Myocyte (in vitro differentiated cells): ENCODE measurements around the gene SCN5A. TPM values are rescaled to one million over a fixed set of nuclear protein-coding genes. Genes with fewer than 3 reads are reported as not detected.
A peak's percentile ranks its signal among the peaks of the same experiment; 100 is the strongest.

Experiments
- DNase-seq: peaks from one replicate; pipeline ENCODE4 v3.0.0-alpha.2; 2012; ENCODE audit warnings: low read depth
- total RNA-seq: library from RNA; depleted of rRNA; stranded (reverse); fragments of >200 nt; gene quantifications from 2 replicates; pipeline ENCODE4 v1.2.3, GENCODE V29; 2014

The SCN5A gene
- total RNA-seq, 1 donor from 2014 or later: 72.3 TPM

DNA sequence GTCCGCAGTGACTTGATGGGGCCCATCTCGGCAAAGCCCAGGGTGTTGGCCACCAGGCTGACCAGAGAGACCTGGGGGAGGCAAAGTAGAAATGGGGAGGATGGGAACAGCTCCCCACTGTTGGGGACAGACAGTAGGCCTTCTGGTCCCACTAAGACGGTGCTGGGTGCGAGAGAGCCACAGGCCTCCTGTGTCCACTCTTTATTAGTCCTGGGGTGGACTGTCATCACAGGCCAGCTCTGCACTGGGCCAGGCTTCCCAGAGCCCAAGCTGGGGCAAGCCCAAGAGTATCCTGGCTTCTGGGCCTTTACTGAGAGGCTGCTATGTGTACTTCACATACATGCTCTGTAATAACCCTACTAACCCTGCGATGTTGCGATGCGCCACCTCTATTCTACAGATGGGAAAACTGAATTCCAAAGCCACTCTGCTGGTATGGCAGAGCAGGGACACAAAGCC lies 87.0 kb downstream of the SCN5A start:
- DNase-seq: no peak

DNA sequence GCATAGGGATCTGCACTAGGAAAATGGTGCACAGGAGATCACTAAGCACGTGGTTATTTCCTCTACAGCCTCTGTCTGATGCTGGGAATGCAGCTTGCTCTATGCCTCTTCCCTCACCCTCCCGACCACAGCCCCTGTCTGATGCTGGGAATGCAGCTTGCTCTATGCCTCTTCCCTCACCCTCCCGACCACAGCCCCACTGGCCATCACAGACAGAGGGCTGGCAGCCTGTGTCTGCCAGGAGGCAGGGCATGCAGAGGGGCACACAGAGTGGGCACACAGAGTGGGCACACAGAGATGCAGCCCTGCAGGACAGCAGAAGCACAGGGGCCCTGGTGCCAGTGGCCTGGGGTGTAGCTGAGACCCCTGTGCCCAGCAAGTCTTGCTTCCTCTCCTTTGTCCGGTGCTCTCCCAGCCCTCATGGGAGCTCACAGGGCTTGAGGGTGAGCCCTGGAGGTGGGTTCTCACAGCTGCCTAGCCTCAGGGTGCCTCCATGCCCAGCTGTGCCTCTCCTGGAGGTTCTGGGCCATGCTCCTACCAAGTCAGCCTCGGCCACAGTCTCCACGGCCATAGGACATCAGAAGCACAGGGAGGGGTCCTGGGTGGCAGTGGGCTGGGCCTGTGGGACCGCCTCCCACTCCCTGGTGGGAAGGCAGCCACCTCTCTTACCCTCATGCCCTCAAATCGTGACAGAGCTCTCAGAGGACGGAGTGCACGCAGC lies 87.6 kb downstream of the SCN5A start:
- DNase-seq: peak; percentile 86

DNA sequence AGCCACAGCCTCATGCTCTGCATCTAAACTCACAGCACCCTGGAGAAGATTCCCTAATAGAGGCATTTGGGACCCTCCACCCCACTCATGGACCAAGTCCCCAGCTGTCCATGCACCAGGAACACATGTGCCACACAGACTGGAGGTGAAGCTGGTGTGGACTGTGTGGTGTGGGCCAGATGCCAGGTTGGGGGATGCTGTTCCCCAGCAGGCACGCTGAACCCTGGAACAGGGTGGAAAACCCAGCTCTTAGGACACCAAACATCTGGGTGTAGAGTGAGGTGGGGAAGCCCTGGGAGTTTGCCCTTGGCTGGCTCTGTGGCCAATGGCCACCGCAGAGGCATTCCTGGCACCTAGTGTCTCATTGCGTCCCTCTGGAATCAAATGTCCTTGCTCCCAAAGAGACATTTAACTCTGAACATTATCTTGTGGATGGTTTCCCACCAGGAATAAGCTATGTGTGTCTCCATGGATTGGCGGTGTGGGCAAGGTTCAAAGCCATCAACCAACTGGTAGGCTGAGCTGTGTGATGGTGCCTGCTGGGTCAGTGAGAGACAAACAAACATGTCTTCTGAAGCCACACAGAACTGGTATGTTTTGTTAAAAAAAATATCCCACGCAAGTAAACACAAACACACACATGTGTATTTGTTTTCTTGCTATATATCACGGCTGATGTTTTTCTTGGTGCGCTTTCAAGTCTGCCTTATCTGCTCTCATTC lies 88.3 kb downstream of the SCN5A start:
- no peak for DNase-seq

DNA sequence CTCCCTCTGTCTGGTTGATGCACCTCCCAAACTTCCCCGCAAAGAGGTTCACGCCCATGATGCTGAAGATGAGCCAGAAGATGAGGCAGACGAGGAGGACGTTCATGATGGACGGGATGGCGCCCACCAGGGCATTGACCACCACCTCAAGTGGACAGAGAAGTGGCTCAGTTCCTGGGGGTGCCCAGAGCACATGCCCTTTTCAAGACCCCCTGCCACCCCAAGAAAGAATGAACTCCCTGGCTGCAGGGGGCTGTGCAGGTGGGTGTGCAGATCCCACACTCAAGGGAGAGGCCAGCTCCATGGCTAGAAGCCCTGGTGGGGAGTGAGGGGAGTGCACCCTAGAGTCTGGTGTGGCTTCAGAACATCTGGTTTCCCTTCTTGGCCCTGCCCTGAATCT lies 89.2 kb downstream of the SCN5A start:
- DNase-seq: no peak

DNA sequence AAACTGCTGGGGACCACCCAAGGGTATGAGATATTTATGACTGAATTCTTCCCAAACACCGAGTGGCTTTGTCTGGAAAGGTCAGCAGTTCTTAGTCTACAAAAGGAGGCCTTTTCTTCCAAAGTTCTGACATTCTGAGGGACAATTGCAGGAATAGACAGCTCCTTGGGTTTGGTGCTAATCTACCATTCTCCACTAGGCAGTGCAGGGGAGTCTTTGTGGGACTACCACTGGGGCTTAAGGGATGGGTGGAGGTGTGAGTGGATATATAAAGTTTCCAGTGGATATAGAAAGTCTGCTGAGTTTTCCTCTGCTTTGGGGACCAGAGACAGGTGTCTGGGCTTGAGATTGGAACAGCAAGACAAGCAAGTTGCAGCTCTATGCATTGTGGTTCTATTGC lies 90.6 kb downstream of the SCN5A start:
- no peak for DNase-seq

DNA sequence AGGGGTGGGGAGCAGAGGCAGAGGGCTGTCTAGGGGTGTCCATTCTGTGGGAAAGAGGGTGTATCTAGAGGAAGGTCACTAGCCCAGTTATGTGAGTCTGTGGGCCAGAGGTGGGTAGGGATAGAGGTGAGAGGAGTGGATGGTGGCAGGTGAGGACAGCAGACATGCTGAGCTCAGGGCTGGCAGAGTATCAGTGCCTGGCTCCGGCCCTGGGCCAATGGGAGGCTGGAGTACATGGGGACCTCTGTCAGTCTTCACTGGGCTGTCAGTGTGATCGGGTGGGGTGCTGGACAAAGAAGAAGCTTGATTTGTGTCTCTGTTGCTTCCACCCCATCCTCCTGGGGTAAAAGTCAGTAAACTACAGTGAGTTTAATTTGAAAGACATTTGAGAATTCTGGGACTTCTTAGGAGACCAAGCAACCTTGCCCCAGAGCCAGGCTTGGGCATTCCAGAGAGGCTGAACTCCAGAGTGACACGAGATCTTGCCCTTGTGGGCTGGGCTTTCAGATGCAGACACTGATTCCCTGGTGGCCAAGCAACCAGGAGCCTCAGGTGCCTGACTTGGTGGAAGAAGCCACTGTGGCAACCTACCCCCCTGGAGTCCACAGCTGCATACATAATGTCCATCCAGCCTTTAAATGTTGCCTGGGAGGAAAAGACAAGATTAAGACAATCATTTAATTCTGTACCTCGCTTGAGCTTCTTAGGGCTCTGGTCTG lies 92.7 kb downstream of the SCN5A start:
- DNase-seq: no peak

DNA sequence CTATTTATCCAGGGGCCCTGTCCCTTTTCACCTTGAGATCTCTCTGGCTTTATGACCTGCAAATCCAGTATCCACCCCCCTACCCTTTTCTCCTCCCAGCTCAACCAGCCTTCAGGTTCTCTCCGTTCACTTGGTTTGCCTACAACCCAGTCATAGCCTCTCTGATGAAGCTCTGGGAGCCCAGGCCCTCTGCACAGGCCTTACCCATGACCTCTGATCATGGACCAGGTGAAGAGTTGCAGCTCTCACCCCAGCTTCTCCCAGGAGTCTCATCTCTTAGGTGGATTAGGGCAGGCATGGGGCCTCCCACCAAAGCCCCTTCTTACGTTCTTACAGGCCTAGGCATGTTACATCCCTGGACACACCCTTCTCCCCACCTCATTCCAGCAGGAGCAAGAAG lies 93.6 kb downstream of the SCN5A start:
- DNase-seq: no peak

DNA sequence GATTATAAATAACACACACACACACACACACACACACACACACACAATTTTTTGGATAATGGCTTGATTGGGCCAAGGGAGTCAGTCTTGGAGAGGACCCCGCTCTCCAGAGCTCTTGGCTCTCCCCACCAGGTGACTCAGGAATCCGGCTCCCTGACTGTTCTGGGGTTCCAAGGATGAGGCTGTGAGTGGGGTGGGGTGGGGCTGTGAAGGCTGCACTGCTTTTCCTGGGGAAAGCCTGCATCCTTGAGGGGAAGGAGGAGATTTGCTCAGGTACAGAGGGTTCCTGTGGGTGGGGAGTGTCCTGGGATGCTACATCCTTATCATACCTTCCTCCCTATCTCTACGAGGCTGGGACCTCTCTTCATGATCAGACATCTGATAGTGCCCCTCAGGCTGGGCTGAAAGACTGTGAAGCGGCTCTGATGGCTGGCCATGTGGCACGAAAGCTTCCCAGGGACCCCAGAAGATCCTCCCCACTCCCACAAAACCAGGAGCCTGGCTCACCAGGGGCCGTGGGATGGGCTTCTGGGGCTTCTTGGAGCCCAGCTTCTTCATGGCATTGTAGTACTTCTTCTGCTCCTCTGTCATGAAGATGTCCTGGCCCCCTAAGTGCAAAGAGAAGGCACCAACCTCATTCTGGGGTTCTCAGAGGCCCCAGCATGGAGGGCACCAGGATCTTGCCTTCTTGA lies 94.2 kb downstream of the SCN5A start:
- DNase-seq: no peak

DNA sequence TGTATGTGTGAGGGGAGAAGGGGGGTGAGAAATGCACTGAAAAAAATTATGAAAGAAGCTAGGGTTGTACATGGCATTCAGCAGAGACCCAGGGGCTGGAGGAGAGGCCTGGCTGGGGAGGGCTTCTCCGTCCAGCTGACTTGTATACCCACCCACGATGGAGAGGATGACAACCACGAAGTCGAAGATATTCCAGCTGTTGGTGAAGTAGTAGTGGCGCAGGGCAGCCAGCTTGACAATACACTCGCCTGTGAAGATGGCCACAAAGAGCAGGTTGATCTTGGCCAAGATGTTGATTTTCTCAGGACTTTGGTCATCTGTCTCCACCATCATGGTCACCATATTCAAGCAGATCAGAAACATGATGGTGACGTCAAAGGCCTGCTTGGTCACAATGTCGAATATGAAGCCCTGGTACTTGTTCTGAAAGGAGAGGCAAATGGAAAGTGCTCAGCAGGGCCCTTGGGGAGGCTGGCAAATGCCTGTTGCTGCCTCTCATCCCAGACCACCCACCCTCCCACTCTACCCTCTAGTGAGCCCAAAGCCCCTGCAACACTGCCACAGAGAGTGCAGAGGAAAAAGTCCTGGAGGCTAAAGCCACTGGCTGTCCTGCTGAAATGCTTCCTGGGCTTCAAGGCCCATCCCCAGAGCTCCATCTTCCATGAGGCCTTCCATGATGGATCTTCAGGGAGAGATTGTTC lies 95.2 kb downstream of the SCN5A start:
- DNase-seq: no peak

DNA sequence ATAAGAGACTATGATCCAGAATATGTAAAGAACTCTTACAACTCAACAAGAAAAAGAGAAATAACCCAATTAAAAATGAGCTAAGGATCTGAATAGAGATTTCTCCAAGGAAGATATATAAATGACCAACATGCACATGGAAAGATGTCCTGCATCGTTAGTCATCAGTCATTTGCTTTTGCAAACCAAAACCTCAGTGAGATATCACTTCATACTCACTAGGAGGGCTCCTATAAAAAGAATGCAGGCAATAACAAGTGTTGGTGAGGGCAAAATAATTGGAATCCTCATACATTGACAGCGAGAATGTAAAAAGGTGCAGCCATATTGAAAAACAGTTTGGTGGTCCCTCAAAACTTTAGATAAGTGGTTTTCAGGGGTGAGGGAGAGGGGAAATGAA lies 96.4 kb downstream of the SCN5A start:
- DNase-seq: peak; percentile 57

DNA sequence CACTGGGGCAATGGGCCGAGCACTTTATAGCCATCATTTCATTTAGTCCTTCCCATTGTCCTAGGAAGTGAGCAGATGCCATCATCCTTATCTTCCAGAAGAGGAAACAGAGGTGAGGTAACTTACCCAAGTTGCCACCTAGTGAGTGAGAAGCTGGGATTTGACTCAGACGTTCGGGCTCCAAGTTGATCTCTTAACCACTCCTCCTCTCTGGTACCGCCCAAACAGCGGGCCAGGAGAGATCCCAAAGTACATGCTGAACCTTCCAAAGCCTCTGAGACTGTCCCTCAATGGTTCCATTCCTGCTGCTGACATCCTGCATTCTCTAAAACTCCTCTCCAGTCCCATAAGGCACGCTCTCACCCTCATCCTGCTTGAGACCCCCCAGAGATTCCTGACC lies 97.1 kb downstream of the SCN5A start:
- DNase-seq: no peak

DNA sequence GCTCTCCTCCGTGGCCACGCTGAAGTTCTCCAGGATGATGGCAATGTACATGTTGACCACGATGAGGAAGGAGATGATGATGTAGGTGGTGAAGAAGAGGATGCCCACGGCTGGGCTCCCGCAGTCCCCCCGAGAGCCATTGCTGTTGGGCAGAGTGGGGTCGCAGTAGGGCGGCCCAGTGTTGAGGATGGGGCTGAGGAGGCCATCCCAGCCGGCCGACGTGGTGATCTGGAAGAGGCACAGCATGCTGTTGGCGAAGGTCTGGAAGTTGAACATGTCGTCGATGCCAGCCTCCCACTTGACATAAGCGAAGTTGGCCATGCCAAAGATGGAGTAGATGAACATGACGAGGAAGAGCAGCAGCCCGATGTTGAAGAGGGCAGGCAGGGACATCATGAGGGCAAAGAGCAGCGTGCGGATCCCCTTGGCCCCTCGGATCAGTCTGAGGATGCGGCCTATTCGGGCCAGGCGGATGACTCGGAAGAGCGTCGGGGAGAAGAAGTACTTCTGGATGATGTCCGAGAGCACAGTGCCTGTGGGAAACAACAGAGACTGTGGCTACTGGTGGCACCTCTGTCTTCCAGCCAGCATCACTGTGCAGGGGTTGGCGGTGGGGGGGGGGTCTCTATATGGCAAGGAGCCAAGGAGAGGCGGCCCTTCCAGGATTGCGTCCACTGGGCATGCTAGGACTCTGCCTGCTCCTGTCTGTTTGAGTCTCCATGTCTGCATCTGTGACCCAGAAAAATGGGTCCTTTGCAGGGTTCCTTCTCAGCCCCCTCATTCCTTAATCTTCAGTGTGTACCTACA lies 98.3 kb downstream of the SCN5A start:
- DNase-seq: no peak

DNA sequence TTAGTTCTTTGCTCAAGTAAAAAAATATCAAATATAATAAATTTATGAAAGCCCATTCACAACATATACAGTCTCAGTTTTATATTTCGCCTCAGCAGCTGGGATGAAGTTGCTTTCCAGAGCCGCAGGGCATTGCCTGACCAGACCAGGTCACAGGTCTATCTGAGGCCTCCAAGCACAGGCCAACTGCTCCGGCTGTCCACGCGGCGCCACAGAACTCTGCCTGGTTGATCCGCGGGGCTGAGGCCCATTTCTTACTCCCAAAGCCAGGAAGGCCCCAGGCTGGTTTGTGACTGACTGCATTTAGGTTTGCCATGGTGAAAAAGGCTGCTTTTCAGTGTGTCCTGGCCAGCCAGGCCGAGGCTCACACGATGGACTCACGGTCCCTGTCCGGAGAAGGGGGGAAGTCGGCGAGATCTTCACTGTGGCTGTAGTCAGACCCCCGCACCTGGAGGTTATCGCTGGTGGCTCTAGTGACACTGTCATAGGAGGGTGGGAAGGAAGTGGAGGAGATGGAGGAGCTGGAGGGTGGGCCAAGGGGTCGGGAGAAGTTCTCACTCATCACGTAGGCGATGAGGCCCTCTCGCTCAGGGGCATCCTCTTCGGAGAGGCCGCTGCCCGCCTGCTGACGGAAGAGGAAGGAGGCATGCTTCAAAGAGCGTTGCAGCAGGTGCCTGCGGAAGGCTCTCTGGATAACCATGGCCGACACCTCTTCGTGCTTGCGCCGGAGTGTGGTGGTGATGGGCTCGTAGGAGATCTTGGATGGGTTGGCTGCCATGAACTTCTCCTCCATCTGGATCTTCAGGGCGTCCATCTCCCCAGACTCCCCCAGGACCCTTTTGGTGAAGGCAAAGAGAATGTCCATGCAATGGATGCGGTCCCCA lies 99.3 kb downstream of the SCN5A start:
- no peak for DNase-seq

DNA sequence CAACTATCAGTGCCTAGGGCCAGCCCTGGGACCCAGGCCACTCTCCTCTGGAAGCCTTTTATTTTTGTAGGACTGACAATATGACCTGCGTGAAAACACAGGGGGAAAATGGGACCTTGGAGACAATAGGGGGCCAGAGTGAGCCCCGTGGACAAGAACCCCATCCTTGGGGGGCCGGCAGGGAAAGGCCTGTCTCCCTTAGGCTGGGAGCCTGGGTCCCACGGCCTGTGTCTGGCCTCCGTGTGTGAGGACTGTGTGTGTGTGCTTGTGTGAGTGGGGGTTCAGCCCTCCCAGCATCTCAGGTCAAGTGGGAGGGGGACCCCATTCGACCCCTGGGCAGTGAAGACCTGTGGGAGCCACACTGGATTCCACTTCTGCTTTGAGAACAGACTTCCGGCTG lies 100.0 kb downstream of the SCN5A start:
- DNase-seq: no peak

DNA sequence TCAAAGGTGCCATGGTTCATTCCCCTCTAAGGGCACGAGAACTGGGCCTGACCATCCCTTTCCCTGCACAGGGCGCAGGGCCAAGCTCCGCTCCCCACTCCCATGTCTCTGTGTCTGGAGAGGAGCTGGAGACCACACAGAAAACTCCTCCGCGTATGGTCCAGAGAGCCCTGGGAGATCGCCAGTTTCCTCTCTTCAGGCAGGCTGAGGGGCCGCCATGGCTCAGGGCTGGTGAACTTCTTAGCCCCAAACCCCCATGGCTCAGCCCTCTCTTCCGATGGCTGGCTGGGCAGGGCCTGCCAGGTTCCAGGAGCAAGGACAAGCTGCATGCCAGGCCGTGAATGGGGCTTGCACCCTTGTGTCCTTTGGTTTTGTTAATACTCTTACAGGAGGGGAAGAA lies 100.4 kb downstream of the SCN5A start:
- peak; percentile 52 for DNase-seq

DNA sequence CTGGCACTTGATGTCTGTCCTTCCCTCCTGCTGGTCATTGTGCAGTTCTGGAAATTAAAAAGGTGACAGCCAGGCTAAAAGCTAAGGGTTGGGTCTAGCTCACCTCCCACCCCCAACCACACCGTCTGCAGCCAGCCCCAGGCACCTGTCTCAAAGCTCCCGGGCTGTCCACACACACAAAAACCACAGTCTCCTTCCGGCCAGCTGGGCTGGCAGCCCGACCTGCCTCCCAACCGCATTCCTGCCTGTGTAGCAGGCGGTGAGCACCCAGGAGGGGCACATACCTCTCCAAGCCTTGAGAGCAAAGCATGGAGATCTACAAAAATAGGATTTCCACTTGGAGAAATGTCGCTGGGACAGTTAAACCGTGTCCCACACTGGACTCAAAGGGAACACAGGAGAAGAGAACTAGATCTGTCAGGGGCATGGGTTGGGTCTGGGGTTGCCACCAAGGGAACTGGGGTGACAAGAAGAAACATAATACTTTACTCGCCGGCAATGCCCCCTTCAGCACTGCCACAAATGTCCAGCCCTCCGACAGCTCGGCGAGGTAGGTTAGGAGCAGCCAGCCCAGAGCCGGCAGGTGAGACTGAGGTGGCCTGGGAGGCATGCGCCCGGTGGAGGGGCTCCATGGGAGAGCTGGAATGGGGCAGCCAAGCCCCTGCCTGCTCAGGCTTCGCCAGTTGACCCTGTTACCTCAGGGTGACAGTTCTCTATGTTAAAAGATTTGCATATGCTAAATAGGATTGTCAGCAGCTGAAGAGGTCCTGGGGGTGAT lies 101.1 kb downstream of the SCN5A start:
- peak; percentile 97 for DNase-seq

DNA sequence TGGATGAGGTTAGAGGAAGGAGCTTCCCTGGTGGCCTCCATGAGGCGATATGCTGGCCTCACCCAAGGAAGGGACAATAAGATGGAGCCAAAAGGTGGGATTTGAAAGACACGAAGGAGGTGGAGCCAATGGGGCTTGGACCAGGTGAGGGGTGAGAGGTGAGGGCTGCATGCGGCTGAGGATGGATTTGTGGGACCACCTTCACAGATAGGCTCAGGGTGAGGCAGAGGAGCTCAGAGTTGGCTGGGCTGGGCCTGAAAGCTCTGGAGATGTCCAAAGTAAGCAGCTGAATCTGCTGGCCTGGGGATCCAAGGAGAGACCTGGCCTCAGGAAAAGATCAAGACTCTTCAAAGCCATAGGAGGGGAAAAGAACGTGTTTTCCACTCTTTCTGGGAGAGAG lies 103.5 kb downstream of the SCN5A start:
- DNase-seq: peak; percentile 31

DNA sequence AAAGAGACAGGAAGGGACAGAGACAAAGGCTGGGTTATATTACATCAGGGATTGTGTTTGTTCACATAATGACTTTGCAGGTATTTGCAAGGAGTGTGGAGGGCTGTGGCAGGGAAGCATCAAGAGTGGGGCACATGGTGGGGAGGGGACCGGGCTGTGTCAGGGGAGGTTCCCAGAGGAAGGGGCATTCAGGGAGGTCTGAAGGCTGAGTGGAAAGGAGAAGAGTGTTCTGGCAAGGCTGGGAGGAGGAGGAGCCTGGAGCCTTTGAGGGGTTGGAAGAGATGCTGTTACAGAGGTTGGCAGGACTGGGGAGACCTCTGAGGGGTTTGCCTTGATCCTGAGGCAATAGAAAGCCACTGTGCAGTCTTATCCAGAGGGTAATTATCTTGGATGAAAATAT lies 103.9 kb downstream of the SCN5A start:
- peak; percentile 74 for DNase-seq
